GM18873 (cell line): ENCODE results near the gene MIS18BP1.
"Not testable (repeated sequence)": the region's sequence is repeated elsewhere in the genome, so short reads cannot be mapped to it uniquely, and the experiment has no call there.

Source experiments
- ATAC-seq: cut with Tn5 transposase; IDR thresholded peaks from one replicate; pipeline ENCODE4 v1.9.1; 2021; ENCODE audit warnings: mild to moderate bottlenecking, moderate library complexity, moderate number of reproducible peaks; ENCODE audit not compliant: unreplicated experiment, low FRiP score

MIS18BP1 gene

GRCh38 chr14:45247427-45247826 lies 5.6 kb downstream of the MIS18BP1 start:
- ATAC-seq, result no peak

DNA sequence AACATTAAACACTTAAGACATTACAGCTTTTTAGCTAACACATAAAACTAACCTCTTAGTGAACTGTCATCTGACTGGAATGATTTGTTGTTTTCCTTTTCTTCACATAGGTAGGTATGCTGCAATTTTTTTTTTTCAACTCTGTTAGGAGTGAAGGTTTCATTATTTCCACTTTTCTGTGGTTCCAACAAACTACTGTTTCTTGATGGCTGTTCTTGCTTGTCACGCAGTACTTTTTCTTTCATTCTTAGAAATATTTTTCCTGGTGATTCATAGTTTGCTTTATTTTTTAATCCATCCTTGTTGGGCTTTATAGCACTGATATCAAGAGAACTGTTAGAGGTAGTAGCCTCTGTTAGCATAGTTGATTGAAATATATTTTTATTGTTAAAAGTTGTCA lies 6.3 kb downstream of the MIS18BP1 start:
- ATAC-seq, result peak; percentile 34

GRCh38 chr14:45246151-45246550 lies 6.9 kb downstream of the MIS18BP1 start:
- no peak for ATAC-seq

- ATAC-seq, result no peak
Measured at GRCh38 chr14:45242706-45243105, 10.3 kb downstream of the MIS18BP1 start.

GRCh38 chr14:45238988-45239387 lies 14.0 kb downstream of the MIS18BP1 start:
- no peak for ATAC-seq

GRCh38 chr14:45227566-45227965 lies 25.4 kb downstream of the MIS18BP1 start:
- ATAC-seq, result no peak

DNA sequence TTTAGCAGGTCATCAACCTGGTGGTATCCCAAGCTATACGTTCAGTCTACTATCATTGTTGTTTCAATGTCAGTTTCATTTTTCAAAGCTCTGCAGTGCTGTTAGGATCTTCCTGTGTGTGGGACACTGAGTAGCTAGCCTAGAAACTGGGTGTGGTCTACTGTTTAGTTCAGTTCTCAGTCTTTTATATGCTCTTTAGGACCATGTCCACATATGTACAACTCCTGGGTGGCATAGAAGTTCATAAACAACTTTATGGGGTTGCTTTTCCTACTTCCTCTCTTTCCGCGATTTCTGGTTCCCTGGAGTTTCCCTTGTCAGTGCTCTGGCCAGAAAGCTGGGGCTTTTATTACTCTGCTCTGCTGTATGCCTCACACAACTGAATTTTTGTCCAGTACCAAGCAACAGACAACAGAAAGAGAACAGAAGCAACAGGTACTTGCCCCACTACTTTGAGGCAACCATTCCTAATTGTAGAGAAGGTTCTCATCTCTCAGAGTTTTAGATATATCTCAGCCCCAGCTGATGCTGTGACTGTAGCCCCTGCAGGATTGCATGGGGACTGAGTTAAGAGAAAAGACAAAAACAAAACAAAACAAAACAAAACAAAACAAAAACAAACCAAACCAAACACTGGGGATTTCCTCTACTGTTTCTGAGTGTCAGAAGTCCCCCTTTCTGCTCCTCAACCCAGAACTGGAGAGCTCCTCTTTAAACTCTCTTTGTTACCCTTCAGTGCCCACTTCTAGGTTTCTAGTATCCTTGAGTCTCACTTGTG lies 30.3 kb downstream of the MIS18BP1 start:
- ATAC-seq, result no peak

DNA sequence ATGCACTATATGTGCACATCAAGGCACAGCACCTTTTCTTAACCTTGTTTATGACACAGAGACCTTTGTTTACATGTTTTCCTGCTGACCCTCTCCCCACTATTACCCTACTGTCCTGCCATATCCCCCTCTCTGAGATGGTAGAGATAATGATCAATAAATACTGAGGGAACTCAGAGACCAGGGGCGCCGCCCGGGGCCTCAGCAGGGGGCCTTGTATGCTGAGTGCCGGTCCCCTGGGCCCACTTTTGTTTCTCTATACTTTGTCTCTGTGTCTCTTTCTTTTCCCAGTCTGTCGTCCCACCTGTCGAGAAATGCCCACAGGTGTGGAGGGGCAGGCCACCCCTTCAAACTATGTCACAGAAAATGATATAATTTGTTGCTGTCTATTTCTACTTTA lies 38.7 kb downstream of the MIS18BP1 start:
- not testable (repeated sequence) for ATAC-seq

- ATAC-seq, result not testable (repeated sequence)
Measured at GRCh38 chr14:45213716-45214115, 39.3 kb downstream of the MIS18BP1 start.

DNA sequence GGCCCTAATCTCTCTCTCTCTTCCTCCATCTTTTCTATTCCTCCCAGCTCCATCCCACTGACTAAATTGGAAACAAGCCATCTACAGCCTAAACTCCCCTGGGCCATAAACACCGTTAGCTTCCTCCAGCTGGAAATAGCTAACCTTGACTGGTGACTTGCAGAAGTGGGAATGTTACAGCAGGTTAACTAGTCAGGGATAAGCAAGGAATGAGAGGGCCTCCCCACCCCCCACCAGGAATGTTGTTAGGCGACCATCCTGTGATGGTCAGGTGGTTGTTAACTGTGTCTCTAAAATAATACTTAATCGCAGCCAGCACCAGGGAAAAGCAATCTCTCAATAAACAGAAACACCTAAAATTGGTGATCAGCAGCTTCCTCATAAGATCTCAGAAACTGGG lies 40.8 kb downstream of the MIS18BP1 start:
- ATAC-seq, result no peak

DNA sequence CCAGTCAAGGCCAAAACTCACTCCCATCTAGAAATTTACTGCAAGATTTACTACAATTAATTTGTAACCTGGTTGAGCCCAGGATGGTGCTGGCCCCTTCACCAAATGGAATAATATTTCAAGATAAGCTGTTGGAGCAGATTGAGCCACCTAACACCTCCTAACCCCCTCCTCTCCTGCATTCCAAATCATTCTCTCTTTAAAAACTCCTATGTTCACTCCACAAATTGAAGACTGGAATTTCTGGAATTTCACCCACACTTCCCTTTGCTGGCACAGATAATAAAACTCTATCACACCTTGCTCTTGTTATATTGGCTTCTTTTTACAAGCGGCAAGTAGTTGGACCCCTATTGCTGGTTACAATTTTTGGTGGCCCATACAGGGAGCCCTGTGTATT lies 41.7 kb downstream of the MIS18BP1 start:
- no peak for ATAC-seq

DNA sequence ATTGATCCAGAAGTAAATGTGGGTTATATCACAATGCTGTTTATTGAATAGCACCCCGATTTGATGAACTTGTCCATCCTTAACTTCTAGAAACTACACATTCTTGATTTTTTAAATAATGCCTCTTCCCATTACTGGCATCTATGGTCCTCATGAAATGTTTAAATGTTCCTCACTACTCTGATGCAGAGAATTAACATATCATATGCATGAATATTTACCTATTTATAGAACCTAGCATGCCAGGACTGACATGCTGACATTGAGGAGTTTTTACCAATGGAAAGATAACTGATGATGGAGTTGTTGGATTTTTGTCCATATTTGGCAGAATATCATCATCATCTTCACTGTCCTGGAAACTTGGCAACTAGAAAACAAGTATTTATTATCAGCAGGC lies 42.8 kb downstream of the MIS18BP1 start:
- no peak for ATAC-seq

DNA sequence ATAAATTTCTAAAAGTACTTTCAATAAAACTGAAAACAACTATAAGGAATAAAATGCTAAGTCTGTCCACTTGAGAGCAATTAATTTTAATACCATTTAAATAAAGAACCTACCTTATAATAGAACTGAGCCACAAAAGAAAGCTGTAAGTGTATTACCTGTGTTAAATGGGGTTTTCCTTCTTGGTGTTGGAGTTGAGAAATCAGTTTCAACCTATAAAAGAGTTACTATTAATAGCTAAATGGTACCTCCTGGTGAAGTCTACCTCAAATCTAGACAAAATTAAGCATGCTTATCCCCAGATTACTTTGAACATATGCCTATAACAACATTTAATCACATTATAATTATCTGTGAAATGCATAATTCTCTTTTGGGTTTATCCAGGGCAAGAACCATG lies 48.8 kb downstream of the MIS18BP1 start:
- no peak for ATAC-seq

GRCh38 chr14:45201905-45202304 lies 51.1 kb downstream of the MIS18BP1 start:
- ATAC-seq, result peak; percentile 52

- no peak for ATAC-seq
Measured at GRCh38 chr14:45199230-45199629, 53.8 kb downstream of the MIS18BP1 start.

GRCh38 chr14:45198551-45198950 lies 54.5 kb downstream of the MIS18BP1 start:
- ATAC-seq, result no peak

- ATAC-seq, result no peak
Measured at GRCh38 chr14:45194964-45195363, 58.0 kb downstream of the MIS18BP1 start.

GRCh38 chr14:45185100-45185814 lies 67.7 kb downstream of the MIS18BP1 start:
- ATAC-seq, result no peak

GRCh38 chr14:45181806-45182205 lies 71.2 kb downstream of the MIS18BP1 start:
- no peak for ATAC-seq

- no peak for ATAC-seq
Measured at GRCh38 chr14:45181329-45181728, 71.7 kb downstream of the MIS18BP1 start.

DNA sequence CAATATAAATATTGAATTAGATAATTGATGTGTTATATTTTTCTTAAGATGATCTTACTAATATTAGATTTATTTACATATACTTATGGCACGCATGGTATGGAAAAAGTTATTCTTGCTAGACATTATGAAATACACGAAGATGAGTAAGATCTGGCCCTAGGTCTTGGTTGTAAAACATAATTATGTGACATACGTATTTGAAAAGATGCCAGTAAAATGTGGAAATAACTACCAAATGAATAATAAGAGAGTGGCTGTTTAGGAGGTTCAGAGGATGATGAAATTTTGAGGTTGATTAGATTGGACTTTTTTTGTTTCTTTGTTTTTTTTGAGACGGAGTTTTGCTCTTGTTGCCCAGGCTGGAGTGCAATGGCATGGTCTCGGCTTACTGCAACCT lies 75.9 kb downstream of the MIS18BP1 start:
- no peak for ATAC-seq

GRCh38 chr14:45169906-45170305 lies 83.1 kb downstream of the MIS18BP1 start:
- ATAC-seq, result no peak
